Stimulated activated effector memory CD8-positive, alpha-beta T cell treated with anti-CD3 and anti-CD28 coated beads, Interleukin-12 subunit alpha, Interleukin-12 subunit beta, amount 100 ng/mL, for 72 hours (primary cell): Measurements from ENCODE around the gene SRRM1.
"Not testable (repeated sequence)": the region's sequence is repeated elsewhere in the genome, so short reads cannot be mapped to it uniquely, and the experiment has no call there.

Experiments used
- ATAC-seq: fragments of 150-1000 bp; cut with Tn5 transposase; 2 replicates; pipeline ENCODE4 v1.10.0; 2021
- DNase-seq, 2 donors: peaks; one replicate each; pipeline ENCODE4 v3.0.0; 2021 to 2022; ENCODE audit warnings: low spot score in 2 of 2
- H3K27ac Mint-ChIP-seq: one replicate; pipeline ENCODE4 v1.8.0; 2022; ENCODE audit warnings: mild to moderate bottlenecking, mixed read lengths
- H3K36me3 Mint-ChIP-seq: one replicate; pipeline ENCODE4 v1.8.0; 2022; ENCODE audit warnings: mild to moderate bottlenecking, mixed read lengths
- H3K4me1 Mint-ChIP-seq: one replicate; pipeline ENCODE4 v1.8.0; 2022; ENCODE audit warnings: mixed read lengths
- H3K4me3 Mint-ChIP-seq: one replicate; pipeline ENCODE4 v1.8.0; 2022; ENCODE audit warnings: mild to moderate bottlenecking, mixed read lengths
- H3K9me3 Mint-ChIP-seq: one replicate; pipeline ENCODE4 v1.8.0; 2022; ENCODE audit warnings: mixed read lengths

SRRM1 gene

DNA sequence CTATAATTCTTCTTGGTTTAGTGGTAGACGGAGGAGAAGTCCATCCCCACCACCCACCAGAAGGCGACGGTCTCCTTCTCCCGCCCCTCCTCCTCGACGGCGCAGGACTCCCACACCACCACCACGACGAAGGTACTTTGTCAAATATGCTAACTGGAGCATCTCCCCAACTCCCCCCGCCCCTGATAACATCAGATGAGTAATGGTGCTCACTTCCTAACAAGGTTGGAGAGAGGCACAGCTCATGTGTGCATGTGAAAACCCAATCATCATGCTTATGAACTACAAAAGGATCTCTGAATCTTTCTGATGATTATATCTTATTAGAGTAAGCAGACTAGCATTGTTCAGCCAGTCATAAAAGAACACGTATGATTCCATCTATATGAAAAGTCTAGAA lies 23.7 kb downstream of the SRRM1 start:
- Mint-ChIP-seq H3K9me3 (no peaks in the 10 kb centered on the region), H3K27ac (no peak overlapping the region), H3K4me1 (peaks cover 6% of the 10 kb centered on the region), H3K36me3 (peaks cover 100% of the 10 kb centered on the region), H3K4me3 (no peak overlapping the region)
- no peak for DNase-seq
- ATAC-seq, result no peak

DNA sequence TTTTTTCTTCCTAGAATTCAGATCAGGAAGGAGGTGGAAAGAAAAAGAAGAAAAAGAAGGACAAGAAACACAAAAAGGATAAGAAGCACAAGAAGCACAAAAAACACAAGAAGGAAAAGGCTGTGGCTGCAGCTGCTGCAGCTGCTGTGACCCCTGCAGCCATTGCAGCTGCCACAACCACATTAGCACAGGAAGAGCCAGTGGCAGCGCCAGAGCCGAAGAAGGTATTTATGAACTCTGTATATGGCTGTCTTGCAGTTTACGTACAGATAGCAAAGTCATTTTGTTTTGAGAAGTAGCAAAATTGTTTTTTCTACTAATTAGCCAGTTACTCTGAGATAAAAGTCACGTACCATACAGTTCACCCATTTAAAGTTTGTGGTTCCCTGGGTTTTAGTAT lies 28.3 kb downstream of the SRRM1 start:
- not testable (repeated sequence) for DNase-seq, H3K4me1 Mint-ChIP-seq, H3K9me3 Mint-ChIP-seq, ATAC-seq, H3K4me3 Mint-ChIP-seq, H3K27ac Mint-ChIP-seq
- H3K36me3 Mint-ChIP-seq, result peaks cover 100% of the 10 kb centered on the region

DNA sequence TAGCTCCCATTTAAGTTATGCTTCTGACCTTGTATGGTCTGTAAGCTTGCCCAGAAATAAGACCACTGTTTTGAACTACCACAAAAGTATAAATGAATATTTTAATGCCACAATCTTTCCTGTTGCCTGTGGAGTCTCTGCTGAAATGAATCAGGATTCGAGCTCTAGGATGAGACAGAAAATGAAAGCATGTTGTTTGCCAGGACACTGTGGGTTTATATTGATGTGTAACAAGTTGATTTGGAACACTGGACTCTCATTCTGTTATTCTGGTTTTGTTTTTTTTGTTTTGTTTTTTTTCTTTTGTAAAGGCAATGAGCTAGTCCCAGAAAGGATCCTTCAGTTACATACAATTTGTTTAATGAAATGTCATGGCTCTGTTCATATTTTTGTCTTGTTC lies 29.6 kb downstream of the SRRM1 start:
- H3K4me3 Mint-ChIP-seq, DNase-seq, H3K9me3 Mint-ChIP-seq, H3K4me1 Mint-ChIP-seq, ATAC-seq: not testable (repeated sequence)
- H3K27ac Mint-ChIP-seq, result peak overlapping the region; percentile 68
- peaks cover 100% of the 10 kb centered on the region for H3K36me3 Mint-ChIP-seq

DNA sequence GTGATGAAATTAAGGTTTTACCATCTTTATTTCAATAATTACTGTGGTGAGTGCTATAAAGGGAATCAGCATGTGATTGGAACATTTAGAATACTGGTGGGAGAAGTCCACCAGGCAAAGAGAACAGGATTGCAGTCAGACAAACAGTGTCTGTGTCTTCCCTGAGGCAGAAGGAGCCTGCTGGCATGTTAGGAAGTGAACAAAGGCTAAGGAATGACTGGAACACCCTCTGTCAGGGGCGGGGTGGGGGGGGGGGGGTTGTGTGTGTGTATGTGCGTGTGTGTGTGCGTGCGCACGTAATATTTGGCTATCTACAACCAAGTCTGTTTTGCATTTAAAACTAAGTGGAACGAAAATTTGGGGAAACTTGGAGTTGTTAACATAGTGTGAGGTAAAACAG lies 30.2 kb downstream of the SRRM1 start:
- H3K27ac Mint-ChIP-seq, result peak overlapping the region; percentile 68
- H3K36me3 Mint-ChIP-seq, result peaks cover 100% of the 10 kb centered on the region
- no peak for ATAC-seq
- H3K9me3 Mint-ChIP-seq, result no peaks in the 10 kb centered on the region
- peaks cover 6% of the 10 kb centered on the region for H3K4me1 Mint-ChIP-seq
- DNase-seq, result no peak
- no peak overlapping the region for H3K4me3 Mint-ChIP-seq

DNA sequence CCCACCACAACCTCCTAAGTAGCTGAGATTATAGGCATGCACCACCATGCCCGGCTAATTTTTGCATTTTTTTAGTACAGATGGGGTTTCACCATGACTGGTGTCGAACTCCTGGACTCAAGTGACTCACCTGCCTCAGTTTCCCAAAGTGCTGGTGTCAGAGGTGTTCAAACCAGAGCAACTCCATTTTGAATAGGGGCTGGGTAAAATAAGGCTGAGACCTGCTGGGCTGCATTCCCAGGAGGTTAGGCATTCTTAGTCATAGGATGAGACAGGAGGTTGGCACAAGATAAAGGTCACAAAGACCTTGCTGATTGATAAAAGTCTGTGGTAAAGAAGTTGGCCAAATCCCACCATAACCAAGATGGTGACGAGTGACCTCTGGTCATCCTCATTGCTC lies 35.3 kb downstream of the SRRM1 start:
- H3K4me1 Mint-ChIP-seq, H3K9me3 Mint-ChIP-seq, DNase-seq, H3K27ac Mint-ChIP-seq, H3K4me3 Mint-ChIP-seq, ATAC-seq: not testable (repeated sequence)
- H3K36me3 Mint-ChIP-seq, result peaks cover 51% of the 10 kb centered on the region

DNA sequence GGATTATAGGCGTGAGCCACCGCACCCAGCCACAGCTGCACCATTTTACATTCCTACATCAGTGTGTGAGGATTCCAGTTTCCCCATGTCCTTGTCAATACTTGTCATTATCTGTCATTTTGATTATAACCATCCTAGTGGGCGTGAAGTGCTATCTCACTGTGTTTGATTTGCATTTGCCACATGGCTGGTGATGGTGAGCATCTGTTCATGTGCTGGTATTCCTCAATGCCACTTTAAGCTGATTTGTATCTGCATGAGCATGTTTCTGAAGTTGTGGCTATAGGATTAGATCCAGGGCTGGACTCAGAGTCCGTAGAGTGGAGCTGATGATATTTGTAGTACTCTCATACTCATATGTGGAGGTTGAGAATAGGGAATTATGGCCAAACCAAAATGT lies 36.6 kb downstream of the SRRM1 start:
- peaks cover 38% of the 10 kb centered on the region for H3K36me3 Mint-ChIP-seq
- no peak overlapping the region for H3K4me3 Mint-ChIP-seq
- H3K27ac Mint-ChIP-seq, result no peak overlapping the region
- H3K9me3 Mint-ChIP-seq, result no peaks in the 10 kb centered on the region
- ATAC-seq, result no peak
- H3K4me1 Mint-ChIP-seq, result no peaks in the 10 kb centered on the region
- DNase-seq, result no peak

DNA sequence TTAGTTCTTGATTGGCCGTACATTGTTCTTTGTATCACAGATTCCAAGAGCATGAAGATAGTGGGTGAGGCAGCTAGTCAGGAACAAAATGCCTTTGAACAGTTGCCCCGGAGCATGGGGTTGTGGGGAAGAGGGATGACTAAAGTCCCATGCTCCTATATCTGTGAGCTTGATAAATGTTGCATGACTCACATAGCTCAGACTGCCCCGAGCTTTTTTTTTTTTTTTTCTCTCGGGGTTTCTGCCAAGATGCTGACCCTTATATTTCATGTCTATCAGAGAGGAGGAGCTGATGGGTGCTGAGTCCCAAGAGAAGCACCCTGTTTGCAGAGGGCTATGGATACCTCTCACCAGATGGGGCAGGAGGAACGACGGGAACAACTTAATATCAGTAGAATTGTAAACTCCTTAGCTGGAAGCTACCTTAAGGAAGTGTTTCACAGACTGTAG lies 40.6 kb downstream of the SRRM1 start:
- H3K36me3 Mint-ChIP-seq, result no peaks in the 10 kb centered on the region
- no peaks in the 10 kb centered on the region for H3K9me3 Mint-ChIP-seq
- ATAC-seq (peak; percentile 13), DNase-seq (no peak)
- H3K4me1 Mint-ChIP-seq, result no peaks in the 10 kb centered on the region
- no peak overlapping the region for H3K27ac Mint-ChIP-seq
- H3K4me3 Mint-ChIP-seq, result no peak overlapping the region

DNA sequence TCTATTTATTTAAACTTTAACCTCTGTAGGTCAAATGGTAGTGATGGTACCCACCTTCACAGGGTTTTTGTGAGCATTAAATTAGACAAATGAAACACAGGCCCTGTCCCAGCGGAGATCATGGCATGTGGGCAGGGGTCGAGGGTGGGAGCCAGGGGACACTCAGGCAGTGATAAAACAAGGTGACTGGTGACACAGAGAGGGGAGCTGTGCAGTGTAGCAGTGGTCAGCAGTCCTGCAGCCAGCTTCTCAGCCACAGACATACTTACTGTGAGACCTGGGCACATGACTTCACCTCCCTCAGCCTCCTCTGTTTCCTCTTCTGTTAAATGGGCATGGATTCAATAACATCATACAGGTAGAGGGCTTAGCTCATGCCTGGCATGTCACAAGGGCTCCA lies 44.9 kb downstream of the SRRM1 start:
- no peak for DNase-seq
- H3K4me1 Mint-ChIP-seq, result no peaks in the 10 kb centered on the region
- H3K27ac Mint-ChIP-seq, result no peak overlapping the region
- no peak overlapping the region for H3K4me3 Mint-ChIP-seq
- H3K9me3 Mint-ChIP-seq, result no peaks in the 10 kb centered on the region
- no peak for ATAC-seq
- no peaks in the 10 kb centered on the region for H3K36me3 Mint-ChIP-seq

DNA sequence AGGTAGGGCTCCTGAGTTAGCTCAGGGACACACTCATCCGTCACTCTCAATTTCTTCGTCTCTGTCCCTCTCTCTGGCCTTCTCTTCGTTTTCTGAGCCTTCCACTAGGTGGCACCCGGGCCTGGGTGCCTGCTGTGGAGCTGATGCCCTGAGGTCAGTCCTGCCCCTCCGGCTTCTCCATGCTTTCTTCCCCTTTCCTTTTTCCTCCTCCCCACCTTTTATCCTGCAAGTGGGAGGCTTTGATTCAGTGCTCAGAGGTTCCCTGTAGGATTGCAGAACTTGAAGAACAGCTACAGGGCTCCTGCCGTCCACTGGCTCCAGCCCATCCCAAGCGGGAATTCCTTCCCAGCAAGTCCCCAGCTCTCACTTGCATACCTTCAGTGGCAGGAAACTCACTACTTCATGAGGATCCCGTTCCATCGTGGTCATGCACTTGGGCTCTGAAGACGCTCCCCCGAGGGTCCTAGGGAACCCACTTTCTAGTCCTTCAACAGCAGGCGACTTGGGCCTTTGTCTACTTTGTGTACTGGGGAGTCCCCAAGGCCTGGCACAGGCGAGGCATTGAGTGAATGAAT lies 45.6 kb downstream of the SRRM1 start:
- H3K36me3 Mint-ChIP-seq, result no peaks in the 10 kb centered on the region
- no peaks in the 10 kb centered on the region for H3K4me1 Mint-ChIP-seq
- ATAC-seq (peak; percentile 90), DNase-seq (peak; percentile 45 to 70)
- H3K4me3 Mint-ChIP-seq, result no peak overlapping the region
- no peaks in the 10 kb centered on the region for H3K9me3 Mint-ChIP-seq
- H3K27ac Mint-ChIP-seq, result no peak overlapping the region

DNA sequence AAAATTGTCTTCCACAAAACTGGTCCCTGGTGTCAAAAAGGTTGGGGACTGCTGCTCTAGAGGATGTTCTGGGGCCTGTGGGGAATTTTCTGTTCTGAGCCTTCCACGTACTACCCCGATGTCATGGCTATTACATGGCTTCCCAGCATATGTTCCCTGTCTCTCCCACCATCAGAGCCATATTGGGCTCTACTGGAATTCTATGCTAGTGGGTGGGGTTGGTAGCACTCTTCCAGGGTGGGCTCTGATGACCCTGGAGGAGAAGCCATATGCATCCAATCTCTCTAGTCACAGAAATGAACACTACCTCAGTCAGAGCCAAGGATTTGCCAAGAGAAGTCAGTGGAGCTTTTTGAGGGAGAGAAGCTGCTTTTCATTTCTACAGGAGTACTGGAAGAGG lies 47.9 kb downstream of the SRRM1 start:
- ATAC-seq (no peak), DNase-seq (no peak)
- no peaks in the 10 kb centered on the region for H3K36me3 Mint-ChIP-seq
- H3K4me1 Mint-ChIP-seq, result peaks cover 10% of the 10 kb centered on the region
- no peak overlapping the region for H3K4me3 Mint-ChIP-seq
- H3K9me3 Mint-ChIP-seq, result no peaks in the 10 kb centered on the region
- no peak overlapping the region for H3K27ac Mint-ChIP-seq

DNA sequence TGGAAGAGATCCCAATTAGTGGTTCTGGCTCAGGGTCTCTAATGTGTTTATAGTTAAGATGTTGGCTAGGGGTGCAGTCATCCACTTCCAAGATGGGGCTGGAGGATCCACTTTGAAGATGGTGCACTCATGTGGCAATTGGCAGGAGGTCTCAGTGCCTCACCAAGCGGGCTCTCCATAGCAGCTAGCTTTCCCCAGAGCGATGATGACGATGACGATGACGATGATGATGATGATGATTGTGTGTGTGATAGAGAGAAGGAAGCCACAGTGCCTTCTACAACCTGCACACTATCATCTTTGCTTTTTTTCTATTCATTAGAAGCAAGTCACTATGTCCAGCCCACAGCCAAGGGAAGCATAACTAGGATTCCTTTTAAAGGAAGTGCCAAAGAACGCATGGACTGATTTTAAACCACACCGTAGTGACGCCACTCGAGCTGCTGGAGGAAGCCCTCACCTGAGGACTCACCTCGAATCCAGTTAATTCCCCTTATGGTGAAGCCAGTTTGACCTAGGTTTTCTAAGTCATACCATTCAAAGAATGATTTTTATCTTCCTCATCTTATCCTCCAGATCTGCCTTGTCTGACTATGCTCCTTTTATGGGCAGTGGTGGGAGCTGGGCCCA lies 49.4 kb downstream of the SRRM1 start:
- no peak overlapping the region for H3K4me3 Mint-ChIP-seq
- DNase-seq (no peak), ATAC-seq (no peak)
- peaks cover 10% of the 10 kb centered on the region for H3K4me1 Mint-ChIP-seq
- H3K27ac Mint-ChIP-seq, result no peak overlapping the region
- no peaks in the 10 kb centered on the region for H3K36me3 Mint-ChIP-seq
- no peaks in the 10 kb centered on the region for H3K9me3 Mint-ChIP-seq

DNA sequence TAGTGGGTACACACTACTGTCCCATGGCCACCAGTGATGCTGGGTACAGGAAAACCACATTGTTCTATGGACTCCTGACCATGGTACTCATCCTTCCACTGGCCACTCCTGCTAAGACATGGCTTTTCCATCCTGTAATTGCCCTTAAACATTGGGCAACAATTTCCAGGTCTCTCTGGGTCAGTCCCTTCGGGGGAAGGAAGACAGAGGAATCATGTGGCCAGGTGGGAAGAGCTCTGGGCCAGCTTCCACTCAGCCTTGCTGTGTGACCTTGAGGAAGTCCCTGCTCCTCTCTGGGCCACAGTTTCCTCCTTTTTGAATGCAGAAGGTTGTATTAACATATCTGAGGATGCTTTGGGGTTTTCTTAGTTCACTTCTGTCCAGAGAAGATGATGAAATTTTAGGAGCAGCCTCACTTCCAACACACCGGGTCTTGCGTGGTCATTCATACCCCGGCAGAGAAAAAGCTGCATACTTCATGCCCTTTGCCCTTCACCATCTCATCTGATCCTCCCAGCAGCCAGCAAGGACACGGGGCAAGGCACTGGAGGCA lies 50.8 kb downstream of the SRRM1 start:
- no peak for DNase-seq
- H3K9me3 Mint-ChIP-seq, result no peaks in the 10 kb centered on the region
- peaks cover 10% of the 10 kb centered on the region for H3K4me1 Mint-ChIP-seq
- peak overlapping the region; percentile 84 for H3K27ac Mint-ChIP-seq
- H3K4me3 Mint-ChIP-seq, result peak overlapping the region; percentile 38
- ATAC-seq, result no peak
- H3K36me3 Mint-ChIP-seq, result no peaks in the 10 kb centered on the region

DNA sequence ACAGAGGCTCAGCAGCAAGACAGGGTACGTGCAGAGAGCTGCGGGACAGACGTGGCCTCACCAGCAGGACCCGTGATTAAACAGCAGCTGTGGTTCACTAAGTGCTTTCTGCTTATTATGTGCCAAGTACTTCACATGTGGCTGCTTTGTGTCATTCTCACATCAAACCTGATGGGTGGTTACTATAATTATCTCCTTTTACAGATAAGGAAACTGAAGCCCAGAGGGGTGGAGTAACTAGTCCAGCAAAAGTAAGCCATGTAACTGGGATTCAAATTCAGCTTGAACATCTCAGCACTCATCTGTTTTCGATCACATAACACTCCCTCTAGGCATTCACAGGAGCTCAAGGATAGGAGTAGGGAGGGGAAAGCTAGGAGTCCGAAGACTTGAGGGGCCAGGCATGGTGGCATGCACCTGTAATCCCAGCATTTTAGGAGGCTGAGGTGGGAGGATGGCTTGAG lies 51.3 kb downstream of the SRRM1 start:
- Mint-ChIP-seq H3K4me1 (peaks cover 10% of the 10 kb centered on the region), H3K36me3 (no peaks in the 10 kb centered on the region), H3K9me3 (no peaks in the 10 kb centered on the region), H3K4me3 (peak overlapping the region; percentile 38), H3K27ac (peak overlapping the region; percentile 84)
- no peak for DNase-seq
- peak; percentile 90 for ATAC-seq

DNA sequence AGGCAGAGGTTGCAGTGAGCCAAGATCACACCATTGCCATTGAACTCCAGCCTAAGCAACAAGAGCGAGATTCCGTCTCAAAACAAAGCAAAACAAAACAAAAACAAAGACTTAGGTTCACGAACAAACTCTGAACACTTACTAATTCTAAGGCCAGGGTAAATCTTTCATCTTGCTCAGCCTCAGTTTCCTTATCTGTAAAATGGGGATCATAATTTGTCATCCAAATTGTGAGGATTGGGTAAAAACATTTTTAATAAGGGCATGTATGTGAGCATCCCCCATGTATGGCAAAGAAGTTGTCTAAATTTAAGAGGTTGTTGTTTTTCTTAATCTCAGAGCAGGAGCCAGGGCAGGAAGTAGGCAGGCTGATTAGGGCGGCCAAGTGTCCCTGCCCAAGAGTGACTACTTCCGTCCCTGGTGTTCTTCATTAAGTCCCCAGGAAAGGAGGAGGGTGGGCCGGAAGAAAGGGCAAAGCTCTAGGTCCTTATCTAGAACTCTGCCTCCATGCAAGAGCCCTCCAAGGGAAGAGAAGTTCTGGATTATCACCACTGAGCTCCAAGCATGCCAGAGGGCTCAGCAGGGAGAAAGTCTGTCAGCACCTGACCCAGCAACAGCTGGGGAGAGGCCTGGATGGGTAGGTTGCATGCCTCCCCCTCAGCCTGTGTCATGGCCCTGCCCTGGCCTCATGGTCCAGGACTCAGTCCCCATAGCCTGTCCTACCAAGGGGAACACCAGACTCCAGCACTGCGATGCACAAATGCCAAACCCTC lies 52.3 kb downstream of the SRRM1 start:
- H3K4me3 Mint-ChIP-seq, result no peak overlapping the region

DNA sequence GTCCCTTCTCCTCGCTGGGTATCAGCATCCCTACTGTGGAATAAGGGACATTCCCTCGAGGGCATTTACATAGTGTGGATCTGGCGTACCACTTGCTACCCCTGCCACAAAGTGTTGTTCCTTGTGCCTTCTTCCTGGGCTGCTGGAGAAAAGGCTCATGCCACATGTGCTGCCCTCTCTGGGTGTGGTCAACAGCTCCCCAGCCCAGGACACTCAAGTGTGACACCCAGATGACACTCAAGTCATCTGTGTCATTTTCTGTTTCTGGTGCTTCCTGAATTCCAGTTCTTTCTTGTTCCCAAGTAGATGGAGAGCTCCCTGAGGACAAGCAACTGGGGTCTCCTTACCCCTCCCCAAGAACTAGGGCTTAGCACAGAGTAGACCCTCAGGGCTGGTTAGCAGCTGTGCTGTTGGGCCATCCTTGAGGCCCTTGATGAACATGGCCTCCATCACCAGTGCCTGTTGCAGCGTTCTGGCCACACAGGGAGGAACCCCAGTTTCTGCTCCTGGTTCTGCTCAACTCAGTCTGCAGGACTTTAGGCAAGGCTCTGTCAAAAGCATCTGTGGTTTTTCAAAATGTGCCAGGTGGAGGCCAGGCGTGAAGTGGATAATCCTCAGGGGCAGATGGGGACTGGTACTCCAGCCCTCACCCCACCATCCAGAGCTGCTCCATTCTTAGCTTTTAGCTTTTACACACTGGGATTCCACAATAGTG lies 53.1 kb downstream of the SRRM1 start:
- no peak overlapping the region for H3K27ac Mint-ChIP-seq
- ATAC-seq (no peak), DNase-seq (no peak)
- H3K4me1 Mint-ChIP-seq, result peaks cover 10% of the 10 kb centered on the region
- H3K36me3 Mint-ChIP-seq, result no peaks in the 10 kb centered on the region
- no peaks in the 10 kb centered on the region for H3K9me3 Mint-ChIP-seq
- no peak overlapping the region for H3K4me3 Mint-ChIP-seq

More for the DNA sequence above, 52.3 kb downstream of the SRRM1 start:
- peak; percentile 22 for ATAC-seq
- DNase-seq, result no peak
- no peaks in the 10 kb centered on the region for H3K9me3 Mint-ChIP-seq
- H3K27ac Mint-ChIP-seq, result no peak overlapping the region
- no peaks in the 10 kb centered on the region for H3K36me3 Mint-ChIP-seq
- H3K4me1 Mint-ChIP-seq, result peaks cover 10% of the 10 kb centered on the region
